CD4-positive, alpha-beta T cell treated with Interleukin-2 at 100 ng/mL for 4 hours (primary cell): ENCODE data around the gene CFAP57.

ENCODE experiments used
- DNase-seq: peaks from one replicate; pipeline ENCODE4 v3.0.0-alpha.2; 2020; ENCODE audit warnings: low spot score

CFAP57 gene

DNA sequence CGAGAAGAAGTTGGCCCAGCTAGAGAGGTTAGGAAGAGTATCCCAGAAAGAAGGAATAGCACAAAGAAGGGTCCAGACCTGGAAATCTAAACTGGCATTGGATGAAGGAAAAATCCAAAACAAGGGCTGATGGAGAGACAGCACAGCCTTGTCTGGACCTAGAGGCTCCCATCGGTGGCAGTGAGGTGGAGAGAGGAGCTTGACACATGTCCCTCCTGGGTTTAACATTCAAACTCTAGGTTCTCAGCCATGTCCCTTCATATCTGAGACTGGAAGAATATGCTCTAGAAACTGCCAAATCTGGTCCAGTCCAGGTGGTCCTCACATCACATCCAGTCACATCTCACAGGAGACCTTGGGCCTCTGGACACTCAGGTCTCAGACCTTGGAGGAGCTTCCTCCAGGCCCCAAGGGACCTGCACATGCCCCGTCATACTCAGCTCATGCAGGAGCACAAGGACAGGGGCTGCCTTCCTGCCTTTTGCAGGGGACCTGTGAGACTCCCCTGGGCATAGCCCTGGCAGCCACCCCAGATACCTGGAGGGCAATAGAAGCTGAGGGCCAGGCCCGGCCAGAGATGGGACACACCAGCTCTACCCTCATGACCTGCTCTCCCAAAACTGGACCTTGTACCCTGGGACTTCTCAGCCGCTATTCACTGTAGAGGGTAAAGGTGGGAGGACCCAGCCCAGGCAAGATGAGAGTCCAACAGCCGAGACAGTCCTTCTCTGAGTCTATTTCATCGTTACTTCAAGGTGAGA, 105.2 kb downstream of the CFAP57 start:
- DNase-seq = no peak

GRCh38 chr1:43279161-43279560, 107.0 kb downstream of the CFAP57 start:
- DNase-seq = no peak

- no peak for DNase-seq
Measured at GRCh38 chr1:43279666-43280065, 107.5 kb downstream of the CFAP57 start.

GRCh38 chr1:43280692-43281091, 108.6 kb downstream of the CFAP57 start:
- DNase-seq = no peak

DNA sequence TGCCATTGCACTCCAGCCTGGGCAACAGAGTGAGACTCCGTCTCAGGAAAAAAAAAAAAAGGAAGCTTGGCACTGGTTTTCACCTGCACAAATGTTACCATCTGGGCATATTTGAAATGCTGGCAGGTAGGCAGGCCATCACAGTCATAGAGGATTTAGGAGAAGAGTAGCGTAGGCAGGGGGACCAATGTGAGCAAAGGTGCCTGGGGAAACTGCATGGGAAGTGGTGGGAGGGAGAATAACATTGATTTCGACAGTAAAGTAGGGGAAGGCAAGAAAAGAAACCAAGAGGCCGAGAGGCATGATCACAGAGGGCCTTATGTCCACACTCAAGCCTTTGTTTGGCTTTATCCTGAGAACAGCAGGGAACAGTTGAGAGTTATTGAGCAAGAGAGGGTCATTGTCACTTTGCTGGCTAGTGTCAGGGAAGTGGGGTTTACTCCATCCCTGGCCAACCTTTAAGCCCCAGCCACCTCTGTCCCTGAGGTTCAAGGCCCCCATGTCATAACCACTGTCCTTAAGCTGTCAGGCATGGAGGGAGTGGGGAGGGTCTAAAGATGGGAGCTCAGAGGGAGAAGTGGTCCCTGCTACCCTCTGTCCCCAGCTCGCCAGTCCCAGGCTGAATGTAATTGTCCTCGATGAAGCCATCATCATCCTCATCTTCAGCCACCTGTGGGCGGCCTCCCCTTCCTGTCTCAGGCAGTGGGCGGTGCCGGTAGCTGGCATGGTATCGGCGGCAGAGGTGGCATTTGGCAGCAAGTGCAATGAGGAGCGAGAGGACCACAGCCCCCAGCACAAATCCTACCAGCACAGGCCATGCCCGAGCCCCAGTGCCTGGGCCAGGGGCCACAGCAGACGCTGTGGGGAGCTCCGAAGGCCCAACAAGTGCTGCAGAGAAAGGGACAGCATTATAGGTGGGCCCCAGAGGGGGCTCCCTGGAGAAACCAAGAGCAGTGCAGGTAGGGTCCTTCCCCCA, 110.4 kb downstream of the CFAP57 start:
- no peak for DNase-seq

DNA sequence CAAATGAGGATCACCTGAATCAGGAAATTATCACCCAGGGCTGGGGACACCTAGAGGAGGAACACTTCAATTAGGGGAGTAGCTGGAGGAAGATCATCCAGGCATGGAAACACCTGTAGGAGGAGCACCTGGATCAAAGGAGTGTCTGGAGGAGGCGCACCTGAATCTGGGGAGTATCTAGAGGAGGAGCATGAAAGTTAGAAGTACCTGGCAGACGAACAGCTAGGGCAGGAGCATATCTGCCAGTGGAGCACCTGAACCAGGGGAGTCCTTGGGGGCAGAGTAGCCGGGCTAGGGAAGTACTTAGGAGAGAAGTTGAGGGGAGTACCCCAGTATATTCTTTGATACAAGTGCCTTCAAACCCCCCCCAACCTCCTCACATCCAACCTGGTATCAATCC, 111.9 kb downstream of the CFAP57 start:
- DNase-seq = no peak

DNA sequence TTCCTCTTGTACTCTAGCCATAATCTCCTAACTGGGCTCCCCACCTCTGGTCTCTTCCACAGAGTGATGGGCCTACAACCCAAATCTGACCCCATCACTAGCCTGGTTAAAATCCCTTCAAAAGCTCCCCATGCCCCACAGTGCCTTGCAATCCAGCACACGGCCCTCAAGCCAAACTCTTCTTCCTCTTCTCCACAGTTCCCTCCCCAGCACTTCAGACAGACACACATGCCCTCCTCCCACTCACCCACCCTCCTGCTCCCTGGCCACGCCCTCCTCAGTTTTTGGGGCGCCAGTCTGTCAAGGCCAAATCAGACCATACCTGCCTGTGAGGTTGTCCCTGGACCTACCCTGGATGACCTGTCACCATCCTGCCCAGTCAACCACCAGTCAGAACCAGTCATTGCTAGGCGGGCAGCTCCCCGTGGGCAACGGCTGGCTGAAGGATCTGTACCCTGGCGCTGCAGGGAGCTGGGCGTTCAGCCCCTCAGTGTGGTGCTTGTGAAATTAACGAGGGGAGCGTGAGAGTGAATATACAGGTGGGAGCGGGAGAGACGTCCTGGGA, 112.5 kb downstream of the CFAP57 start:
- no peak for DNase-seq

- no peak for DNase-seq
Measured at GRCh38 chr1:43285269-43285990, 113.3 kb downstream of the CFAP57 start, which contains the start of gene C1orf210. TSS of gene C1orf210 (minus strand) at chr1:43285581. CDS start at chr1:43283270, 2,311 bp downstream.

DNA sequence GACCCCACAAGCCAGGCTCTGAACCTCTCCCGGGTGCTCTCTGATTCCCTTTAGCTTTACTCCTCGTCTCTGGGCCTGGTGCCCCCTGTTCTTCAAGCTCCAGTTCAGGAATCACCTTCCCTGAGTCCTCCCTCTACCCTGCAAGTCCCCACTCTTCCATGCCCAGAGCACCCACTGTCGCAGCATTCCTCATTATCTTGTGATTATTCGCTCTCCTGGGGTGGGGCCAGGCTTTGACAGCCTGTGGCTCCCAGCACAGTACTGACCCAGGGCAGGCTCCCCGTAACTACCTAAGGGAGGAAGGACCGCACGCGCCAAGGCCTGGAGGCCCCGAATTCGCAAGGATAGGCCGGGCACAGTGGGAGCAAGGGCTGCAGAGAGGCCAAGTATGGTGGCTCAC, 114.0 kb downstream of the CFAP57 start:
- no peak for DNase-seq

GRCh38 chr1:43286533-43286932, 114.4 kb downstream of the CFAP57 start:
- no peak for DNase-seq

GRCh38 chr1:43288058-43288784, 116.1 kb downstream of the CFAP57 start:
- DNase-seq = no peak

- no peak for DNase-seq
Measured at GRCh38 chr1:43288785-43289706, 116.9 kb downstream of the CFAP57 start.

GRCh38 chr1:43292216-43292615, 120.1 kb downstream of the CFAP57 start:
- DNase-seq = no peak

GRCh38 chr1:43292679-43293078, 120.5 kb downstream of the CFAP57 start:
- DNase-seq = no peak

DNA sequence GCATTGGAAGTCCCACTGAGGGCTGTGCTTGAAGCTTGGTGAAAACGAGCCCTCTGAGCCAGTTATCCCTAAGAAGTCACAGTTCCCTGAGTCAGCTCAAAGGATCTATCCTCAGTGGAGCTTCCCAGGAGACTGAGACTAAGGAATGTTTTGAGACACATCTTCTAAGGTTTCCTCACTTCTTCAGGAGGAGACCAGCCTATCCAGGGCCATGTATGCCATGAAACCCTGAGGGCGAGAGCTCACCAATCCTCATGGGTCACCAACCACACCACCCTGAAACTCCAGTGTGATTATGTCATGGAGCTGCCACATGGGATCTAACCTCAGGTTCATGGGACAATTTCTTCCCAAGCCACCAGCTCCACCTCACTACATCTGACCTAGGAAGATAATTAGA, 121.0 kb downstream of the CFAP57 start:
- DNase-seq = no peak

DNA sequence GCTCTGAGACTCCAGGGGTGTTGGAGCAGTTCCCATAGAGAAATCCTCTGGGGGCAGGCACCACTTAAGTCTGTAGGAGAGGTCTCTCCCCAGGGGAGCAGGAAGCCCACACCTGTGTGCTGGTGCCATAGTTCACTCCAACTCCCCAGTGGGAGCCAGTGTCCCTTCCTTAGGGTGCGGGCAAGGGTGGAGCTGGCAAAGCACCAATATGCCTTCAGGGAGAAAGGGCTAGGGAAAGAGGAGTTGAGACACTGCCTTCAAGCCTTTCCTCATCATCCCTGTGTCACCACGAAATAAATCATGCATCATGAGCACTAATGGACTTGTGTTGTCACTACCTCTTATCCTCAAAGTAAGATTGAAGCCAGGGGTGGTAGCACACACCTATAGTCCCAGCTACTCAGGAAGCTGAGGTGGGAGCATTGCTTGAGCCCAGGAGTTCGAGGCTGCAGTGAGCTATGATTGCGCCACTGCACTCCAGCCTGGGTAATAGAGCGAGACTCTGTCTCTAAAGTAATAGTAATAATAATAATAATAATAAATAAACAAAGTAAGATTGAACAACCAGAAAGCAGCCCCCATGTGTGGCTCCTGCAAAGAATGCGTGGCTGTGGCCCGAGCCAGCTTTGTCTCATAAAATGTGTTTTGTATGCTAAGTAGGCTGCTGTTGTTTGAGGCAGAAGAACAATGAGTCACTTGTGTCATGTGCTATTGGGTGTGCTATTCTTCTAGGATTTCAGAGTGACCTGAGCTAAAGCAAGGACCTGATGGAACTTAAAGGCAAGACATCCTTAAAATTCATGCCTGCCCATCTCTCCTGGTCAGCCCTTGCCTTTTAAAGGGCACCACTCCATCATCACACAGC, 122.0 kb downstream of the CFAP57 start:
- DNase-seq = no peak

- no peak for DNase-seq
Measured at GRCh38 chr1:43294761-43295160, 122.6 kb downstream of the CFAP57 start.

DNA sequence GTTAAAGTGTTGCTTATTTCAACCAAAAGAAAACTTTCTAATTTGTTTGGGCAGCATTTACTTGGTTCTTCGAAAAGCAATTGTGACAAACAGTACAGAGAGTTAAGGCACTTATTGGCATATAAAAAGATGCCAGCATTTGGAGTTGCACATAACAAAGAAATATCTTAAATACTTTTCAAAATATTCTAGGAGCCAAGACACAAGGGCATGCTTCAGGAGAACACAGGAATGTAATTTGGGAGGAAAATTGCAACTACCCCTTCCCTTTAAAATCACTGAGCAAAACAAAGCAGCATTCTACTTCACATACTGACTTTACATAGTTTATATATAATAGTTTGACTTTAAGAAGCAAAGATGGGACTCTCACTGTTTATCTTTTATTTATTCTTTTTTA, 124.1 kb downstream of the CFAP57 start:
- DNase-seq = no peak

- no peak for DNase-seq
Measured at GRCh38 chr1:43298055-43298454, 125.9 kb downstream of the CFAP57 start.
